ENCODE measurements around the gene NELFCD.

The NELFCD gene

DNA sequence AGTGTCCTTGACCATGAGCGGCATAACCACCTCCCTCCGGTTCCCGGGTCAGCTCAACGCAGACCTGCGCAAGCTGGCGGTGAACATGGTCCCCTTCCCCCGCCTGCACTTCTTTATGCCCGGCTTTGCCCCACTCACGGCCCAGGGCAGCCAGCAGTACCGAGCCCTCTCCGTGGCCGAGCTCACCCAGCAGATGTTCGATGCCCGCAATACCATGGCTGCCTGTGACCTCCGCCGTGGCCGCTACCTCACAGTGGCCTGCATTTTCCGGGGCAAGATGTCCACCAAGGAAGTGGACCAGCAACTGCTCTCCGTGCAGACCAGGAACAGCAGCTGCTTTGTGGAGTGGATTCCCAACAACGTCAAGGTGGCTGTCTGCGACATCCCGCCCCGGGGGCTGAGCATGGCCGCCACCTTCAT, 43.1 kb downstream of the NELFCD start:
- TF ChIP-seq, protein P1, sequence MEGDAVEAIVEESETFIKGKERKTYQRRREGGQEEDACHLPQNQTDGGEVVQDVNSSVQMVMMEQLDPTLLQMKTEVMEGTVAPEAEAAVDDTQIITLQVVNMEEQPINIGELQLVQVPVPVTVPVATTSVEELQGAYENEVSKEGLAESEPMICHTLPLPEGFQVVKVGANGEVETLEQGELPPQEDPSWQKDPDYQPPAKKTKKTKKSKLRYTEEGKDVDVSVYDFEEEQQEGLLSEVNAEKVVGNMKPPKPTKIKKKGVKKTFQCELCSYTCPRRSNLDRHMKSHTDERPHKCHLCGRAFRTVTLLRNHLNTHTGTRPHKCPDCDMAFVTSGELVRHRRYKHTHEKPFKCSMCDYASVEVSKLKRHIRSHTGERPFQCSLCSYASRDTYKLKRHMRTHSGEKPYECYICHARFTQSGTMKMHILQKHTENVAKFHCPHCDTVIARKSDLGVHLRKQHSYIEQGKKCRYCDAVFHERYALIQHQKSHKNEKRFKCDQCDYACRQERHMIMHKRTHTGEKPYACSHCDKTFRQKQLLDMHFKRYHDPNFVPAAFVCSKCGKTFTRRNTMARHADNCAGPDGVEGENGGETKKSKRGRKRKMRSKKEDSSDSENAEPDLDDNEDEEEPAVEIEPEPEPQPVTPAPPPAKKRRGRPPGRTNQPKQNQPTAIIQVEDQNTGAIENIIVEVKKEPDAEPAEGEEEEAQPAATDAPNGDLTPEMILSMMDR (IDR thresholded peaks at IDR 0.05; ENCODE audit: borderline replicate concordance, control extremely low read depth, extremely low read depth, insufficient read depth, missing control alignments): no peak
- in situ Hi-C loops (cut with MboI; ENCODE audit: low sequenced_read_pairs, unreplicated experiment): no loop called here
- no peak for DNase-seq (ENCODE audit: low spot score)

DNA sequence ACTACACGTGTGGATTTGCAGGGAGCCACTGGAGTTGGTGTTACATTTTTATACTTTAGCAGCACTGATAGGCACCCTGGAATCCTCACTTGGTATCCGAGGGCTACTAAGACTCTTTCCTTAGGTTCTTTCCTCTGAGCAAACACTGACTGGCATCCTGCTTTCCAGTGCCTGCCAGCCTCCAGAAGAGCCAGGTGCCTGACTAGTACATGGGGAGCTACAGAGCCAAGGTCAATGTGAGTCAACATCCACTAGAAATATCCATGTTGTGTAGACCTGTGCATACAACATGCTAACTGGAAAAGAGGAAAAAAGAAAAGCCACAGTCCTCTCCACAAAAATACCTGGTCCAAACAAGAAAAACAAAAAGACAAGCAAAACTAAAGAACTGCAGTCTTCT, 44.0 kb downstream of the NELFCD start:
- in situ Hi-C loops (cut with MboI; ENCODE audit: low sequenced_read_pairs, unreplicated experiment): no loop called here

DNA sequence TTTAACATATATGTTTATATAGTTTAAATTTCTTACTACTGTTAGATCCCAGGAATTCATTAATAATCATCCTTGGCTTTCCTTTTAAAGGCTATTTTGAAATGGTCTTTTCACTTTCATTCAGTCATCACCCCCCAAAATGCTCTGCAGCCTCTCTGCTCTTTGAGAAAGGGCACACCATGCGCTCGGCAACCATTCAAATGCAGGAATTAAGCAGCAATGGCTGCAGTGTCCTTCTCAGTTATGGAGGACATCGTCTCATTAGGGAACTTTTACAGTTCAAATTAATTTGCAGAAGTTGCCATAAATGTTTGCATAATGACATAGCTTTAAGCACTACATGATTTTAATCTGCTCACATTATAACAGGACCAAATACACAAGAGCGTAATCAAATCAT, 44.5 kb downstream of the NELFCD start:
- TF ChIP-seq, protein P1 (IDR thresholded peaks at IDR 0.05; ENCODE audit: borderline replicate concordance, control extremely low read depth, extremely low read depth, insufficient read depth, missing control alignments): no peak
- no peak for DNase-seq (ENCODE audit: low spot score)
- in situ Hi-C loops (cut with MboI; ENCODE audit: low sequenced_read_pairs, unreplicated experiment): no loop called here

More for the DNA sequence above, 44.0 kb downstream of the NELFCD start:
- no peak for DNase-seq (ENCODE audit: low spot score)
- TF ChIP-seq, protein P1 (IDR thresholded peaks at IDR 0.05; ENCODE audit: borderline replicate concordance, control extremely low read depth, extremely low read depth, insufficient read depth, missing control alignments): no peak

DNA sequence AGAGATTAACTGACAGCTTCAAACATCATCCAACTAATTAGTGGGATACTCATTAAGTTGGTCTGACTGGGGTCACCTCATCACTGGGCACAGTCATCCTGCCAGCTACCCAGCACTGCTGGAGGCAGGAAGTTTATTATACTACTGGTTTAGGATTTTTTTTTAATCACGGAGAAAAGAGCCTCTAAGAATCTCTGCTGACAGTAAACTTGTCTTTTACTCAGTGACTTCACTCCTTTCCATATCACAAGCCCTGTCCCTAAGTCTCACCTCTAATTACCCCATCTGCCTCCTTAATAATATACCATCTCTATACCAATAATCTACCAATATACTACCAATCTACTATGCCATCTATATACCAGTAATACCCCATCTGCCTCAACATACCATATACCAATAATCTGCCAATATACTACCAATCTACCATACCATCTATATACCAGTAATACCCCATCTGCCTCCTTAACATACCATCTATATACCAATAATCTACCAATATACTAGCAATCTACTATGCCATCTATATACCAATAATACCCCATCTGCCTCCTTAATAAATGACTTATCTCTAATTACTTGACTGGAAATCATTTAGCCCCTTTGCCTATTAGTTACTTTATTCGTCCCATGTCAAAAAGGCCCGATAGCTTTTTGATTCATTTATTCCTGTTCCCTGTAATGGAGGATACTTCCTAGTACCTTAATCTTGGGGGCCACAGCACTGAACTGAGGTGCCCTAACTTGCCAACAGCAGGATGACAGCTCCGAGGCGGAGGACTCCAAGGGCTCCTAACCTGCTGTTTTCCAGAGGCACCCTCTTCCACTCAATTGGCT, 46.1 kb downstream of the NELFCD start:
- no peak for DNase-seq (ENCODE audit: low spot score)
- TF ChIP-seq, protein P1 (IDR thresholded peaks at IDR 0.05; ENCODE audit: borderline replicate concordance, control extremely low read depth, extremely low read depth, insufficient read depth, missing control alignments): no peak
- in situ Hi-C loops (cut with MboI; ENCODE audit: low sequenced_read_pairs, unreplicated experiment): no loop called here

DNA sequence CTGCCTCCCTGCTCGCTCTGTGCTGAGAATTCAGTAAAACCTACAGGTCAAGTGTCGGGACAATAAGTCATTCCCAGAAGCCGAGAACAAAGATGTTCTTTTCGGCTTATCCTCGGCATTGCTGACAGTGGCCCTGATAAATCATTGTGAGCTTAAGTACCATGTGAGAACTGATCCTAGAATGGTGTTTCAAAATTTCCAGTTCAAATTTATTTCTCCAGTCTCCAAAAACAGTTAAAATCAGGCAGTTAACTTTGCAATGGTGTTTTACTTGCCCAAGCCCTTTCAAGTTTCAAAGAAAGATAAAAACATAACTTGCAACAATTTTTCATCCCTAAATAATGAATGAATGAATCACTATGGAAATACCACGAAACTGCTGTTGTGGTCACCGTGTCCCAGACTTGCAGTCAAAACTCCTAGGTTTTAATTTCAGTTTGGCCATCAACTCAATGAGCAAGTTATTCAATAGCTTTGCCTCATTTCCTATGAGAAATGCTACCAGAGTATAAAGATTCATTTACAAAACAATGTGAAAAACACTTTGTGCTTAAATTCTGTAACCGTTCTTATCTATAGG, 46.8 kb downstream of the NELFCD start:
- no peak for DNase-seq (ENCODE audit: low spot score)
- in situ Hi-C loops (cut with MboI; ENCODE audit: low sequenced_read_pairs, unreplicated experiment): no loop called here
- TF ChIP-seq, protein P1 (IDR thresholded peaks at IDR 0.05; ENCODE audit: borderline replicate concordance, control extremely low read depth, extremely low read depth, insufficient read depth, missing control alignments): no peak

DNA sequence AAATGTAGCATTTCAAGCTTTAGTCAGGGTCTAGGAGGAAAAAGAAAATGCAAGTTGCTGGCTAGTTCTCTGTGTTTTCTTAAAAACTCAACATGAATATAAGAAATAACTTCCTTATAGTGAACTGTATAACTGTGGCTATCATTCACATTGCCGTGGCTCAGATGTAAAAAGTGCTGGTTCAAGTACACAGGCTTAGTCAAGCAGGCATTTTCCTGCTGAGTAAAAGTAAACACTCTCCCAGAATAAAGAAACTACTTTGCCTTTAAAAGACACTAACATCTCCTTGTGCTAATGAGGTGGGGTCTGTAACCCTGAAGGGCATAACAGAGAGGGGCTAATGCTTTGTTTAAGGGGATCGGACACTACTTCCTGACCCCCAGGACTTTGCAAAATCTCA, 47.8 kb downstream of the NELFCD start:
- TF ChIP-seq, protein P1 (IDR thresholded peaks at IDR 0.05; ENCODE audit: borderline replicate concordance, control extremely low read depth, extremely low read depth, insufficient read depth, missing control alignments): no peak
- in situ Hi-C loops (cut with MboI; ENCODE audit: low sequenced_read_pairs, unreplicated experiment): no loop called here
- DNase-seq (ENCODE audit: low spot score): no peak

All from GM13976 (cell line).